GM18873 (cell line): ENCODE results near the gene VTI1A.

Experiments
- ATAC-seq: cut with Tn5 transposase; IDR thresholded peaks from one replicate; pipeline ENCODE4 v1.9.1; 2021; ENCODE audit warnings: mild to moderate bottlenecking, moderate library complexity, moderate number of reproducible peaks; ENCODE audit not compliant: unreplicated experiment, low FRiP score

Gene VTI1A

GRCh38 chr10:112622786-112623185, 175.8 kb downstream of the VTI1A start:
- no peak for ATAC-seq

GRCh38 chr10:112624546-112625048, 177.6 kb downstream of the VTI1A start:
- ATAC-seq: no peak

- no peak for ATAC-seq
These were observed 182.1 kb downstream of the VTI1A start for GRCh38 chr10:112628951-112629609.

- no peak for ATAC-seq
These were observed 184.7 kb downstream of the VTI1A start for GRCh38 chr10:112631501-112632400.

GRCh38 chr10:112634096-112634830, 187.2 kb downstream of the VTI1A start:
- no peak for ATAC-seq

GRCh38 chr10:112637901-112638300, 190.9 kb downstream of the VTI1A start:
- ATAC-seq: no peak

GRCh38 chr10:112639298-112639697, 192.3 kb downstream of the VTI1A start:
- no peak for ATAC-seq

- ATAC-seq: no peak
These were observed 193.6 kb downstream of the VTI1A start for GRCh38 chr10:112640638-112641037.

- no peak for ATAC-seq
These were observed 196.7 kb downstream of the VTI1A start for GRCh38 chr10:112643600-112644264.

GRCh38 chr10:112644265-112644645, 197.2 kb downstream of the VTI1A start:
- ATAC-seq: no peak

GRCh38 chr10:112649006-112649821, 202.2 kb downstream of the VTI1A start:
- ATAC-seq: no peak

- ATAC-seq: no peak
These were observed 202.8 kb downstream of the VTI1A start for GRCh38 chr10:112649822-112650152.

- no peak for ATAC-seq
These were observed 203.6 kb downstream of the VTI1A start for GRCh38 chr10:112650588-112651030.

- ATAC-seq: no peak
These were observed 206.2 kb downstream of the VTI1A start for GRCh38 chr10:112653215-112653614.

- no peak for ATAC-seq
These were observed 206.8 kb downstream of the VTI1A start for GRCh38 chr10:112653851-112654250.

GRCh38 chr10:112654794-112655193, 207.8 kb downstream of the VTI1A start:
- ATAC-seq: no peak

GRCh38 chr10:112655722-112656121, 208.7 kb downstream of the VTI1A start:
- ATAC-seq: no peak

GRCh38 chr10:112658465-112658864, 211.4 kb downstream of the VTI1A start:
- no peak for ATAC-seq

- no peak for ATAC-seq
These were observed 212.1 kb downstream of the VTI1A start for GRCh38 chr10:112658900-112659638.
